Parathyroid adenoma (tissue), 2 donors: ENCODE results near the gene SLC1A2.

Experiments
- H2AFZ ChIP-seq: fragments of 300-600 bp; sonication (generic); one replicate; pipeline ENCODE4 v1.7.0; 2017; ENCODE audit warnings: antibody characterized with exemption, mild to moderate bottlenecking
- H3K27ac ChIP-seq: fragments of 300-600 bp; sonication (generic); one replicate; pipeline ENCODE4 v1.7.0; 2017
- H3K27me3 ChIP-seq: fragments of 300-600 bp; sonication (generic); one replicate; pipeline ENCODE4 v1.7.0; 2017; ENCODE audit warnings: low read length; ENCODE audit not compliant: control insufficient read depth, insufficient read depth
- H3K36me3 ChIP-seq: fragments of 300-600 bp; sonication (generic); one replicate; pipeline ENCODE4 v1.7.0; 2017; ENCODE audit warnings: low read length; ENCODE audit not compliant: control insufficient read depth, insufficient read depth
- H3K4me1 ChIP-seq: fragments of 300-600 bp; sonication (generic); one replicate; pipeline ENCODE4 v1.7.0; 2017; ENCODE audit warnings: control low read depth
- H3K4me2 ChIP-seq: fragments of 300-600 bp; sonication (generic); one replicate; pipeline ENCODE4 v1.7.0; 2017; ENCODE audit warnings: low read length
- H3K4me3 ChIP-seq: fragments of 300-600 bp; sonication (generic); one replicate; pipeline ENCODE4 v1.7.0; 2017; ENCODE audit warnings: low read depth, low read length
- H3K79me2 ChIP-seq: fragments of 300-600 bp; sonication (generic); one replicate; pipeline ENCODE4 v1.7.0; 2017; ENCODE audit warnings: control low read depth
- H3K9ac ChIP-seq: fragments of 300-600 bp; sonication (generic); one replicate; pipeline ENCODE4 v1.7.0; 2017; ENCODE audit warnings: mild to moderate bottlenecking
- H3K9me3 ChIP-seq: fragments of 300-600 bp; sonication (generic); one replicate; pipeline ENCODE4 v1.7.0; 2017; ENCODE audit warnings: low read length; ENCODE audit not compliant: control insufficient read depth
- CTCF ChIP-seq: fragments of 300-600 bp; sonication (generic); IDR thresholded peaks from one replicate; pipeline ENCODE4 v1.7.0; 2017; ENCODE audit warnings: antibody characterized with exemption, mild to moderate bottlenecking
- donor health status: primary hyperparathyroidism.

SLC1A2 gene

GRCh38 chr11:35424157-35424940, 5.0 kb upstream of the SLC1A2 start:
- no peaks in the 10 kb centered on the region for H3K36me3 ChIP-seq
- no peak for TF ChIP-seq CTCF
- no peaks in the 10 kb centered on the region for H3K9me3 ChIP-seq
- H2AFZ ChIP-seq = no peak overlapping the region
- no peaks in the 10 kb centered on the region for H3K79me2 ChIP-seq
- no peak overlapping the region for H3K4me3 ChIP-seq
- H3K4me2 ChIP-seq = no peak overlapping the region
- H3K27me3 ChIP-seq = no peaks in the 10 kb centered on the region
- H3K4me1 ChIP-seq = no peaks in the 10 kb centered on the region
- no peak overlapping the region for H3K27ac ChIP-seq
- no peak overlapping the region for H3K9ac ChIP-seq

- Histone ChIP-seq H3K27me3 (no peaks in the 10 kb centered on the region), H3K36me3 (no peaks in the 10 kb centered on the region), H3K9ac (no peak overlapping the region)
Observed at GRCh38 chr11:35420371-35420770, 1.0 kb upstream of the SLC1A2 start.

GRCh38 chr11:35419830-35420333, 524 bp upstream of the SLC1A2 start:
- no peaks in the 10 kb centered on the region for H3K27me3 ChIP-seq
- no peaks in the 10 kb centered on the region for H3K4me1 ChIP-seq
- no peak overlapping the region for H3K27ac ChIP-seq
- H2AFZ ChIP-seq = peak overlapping the region; percentile 28
- H3K9ac ChIP-seq = no peak overlapping the region
- H3K4me2 ChIP-seq = peak overlapping the region; percentile 47
- H3K79me2 ChIP-seq = no peaks in the 10 kb centered on the region
- no peak for TF ChIP-seq CTCF
- no peaks in the 10 kb centered on the region for H3K36me3 ChIP-seq
- no peak overlapping the region for H3K4me3 ChIP-seq
- no peaks in the 10 kb centered on the region for H3K9me3 ChIP-seq

More at GRCh38 chr11:35420371-35420770, 1.0 kb upstream of the SLC1A2 start:
- H3K4me2 ChIP-seq = no peak overlapping the region
- no peaks in the 10 kb centered on the region for H3K4me1 ChIP-seq
- no peaks in the 10 kb centered on the region for H3K9me3 ChIP-seq
- no peak overlapping the region for H3K4me3 ChIP-seq
- H3K79me2 ChIP-seq = no peaks in the 10 kb centered on the region
- H2AFZ ChIP-seq = no peak overlapping the region
- TF ChIP-seq CTCF = no peak
- no peak overlapping the region for H3K27ac ChIP-seq

GRCh38 chr11:35418282-35419183, 825 bp downstream of the SLC1A2 start:
- no peaks in the 10 kb centered on the region for H3K4me1 ChIP-seq
- no peak overlapping the region for H3K27ac ChIP-seq
- no peaks in the 10 kb centered on the region for H3K36me3 ChIP-seq
- no peak overlapping the region for H3K9ac ChIP-seq
- no peak for TF ChIP-seq CTCF
- no peaks in the 10 kb centered on the region for H3K27me3 ChIP-seq
- no peaks in the 10 kb centered on the region for H3K79me2 ChIP-seq
- H2AFZ ChIP-seq = peak overlapping the region; percentile 11
- no peak overlapping the region for H3K4me3 ChIP-seq
- peak overlapping the region; percentile 31 for H3K4me2 ChIP-seq
- no peaks in the 10 kb centered on the region for H3K9me3 ChIP-seq
